GM21447 (cell line): ENCODE results near the gene FGF5.
"Not testable (repeated sequence)": the region's sequence is repeated elsewhere in the genome, so short reads cannot be mapped to it uniquely, and the experiment has no call there.

Experiments used
- ATAC-seq: cut with Tn5 transposase; IDR thresholded peaks from one replicate; pipeline ENCODE4 v1.9.1; 2021; ENCODE audit not compliant: unreplicated experiment

The FGF5 gene

DNA sequence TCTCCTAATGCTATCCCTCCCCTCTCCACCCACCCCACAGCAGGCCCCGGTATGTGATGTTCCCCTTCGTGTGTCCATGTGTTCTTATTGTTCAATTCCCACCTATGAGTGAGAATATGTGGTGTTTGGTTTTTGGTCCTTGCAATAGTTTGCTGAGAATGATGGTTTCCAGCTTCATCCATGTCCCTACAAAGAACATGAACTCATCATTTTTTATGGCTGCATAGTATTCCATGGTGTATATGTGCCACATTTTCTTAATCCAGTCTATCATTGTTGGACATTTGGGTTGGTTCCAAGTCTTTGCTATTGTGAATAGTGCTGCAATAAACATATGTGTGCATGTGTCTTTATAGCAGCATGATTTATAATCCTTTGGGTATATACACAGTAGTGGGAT lies 24.2 kb downstream of the FGF5 start:
- ATAC-seq, result not testable (repeated sequence)

DNA sequence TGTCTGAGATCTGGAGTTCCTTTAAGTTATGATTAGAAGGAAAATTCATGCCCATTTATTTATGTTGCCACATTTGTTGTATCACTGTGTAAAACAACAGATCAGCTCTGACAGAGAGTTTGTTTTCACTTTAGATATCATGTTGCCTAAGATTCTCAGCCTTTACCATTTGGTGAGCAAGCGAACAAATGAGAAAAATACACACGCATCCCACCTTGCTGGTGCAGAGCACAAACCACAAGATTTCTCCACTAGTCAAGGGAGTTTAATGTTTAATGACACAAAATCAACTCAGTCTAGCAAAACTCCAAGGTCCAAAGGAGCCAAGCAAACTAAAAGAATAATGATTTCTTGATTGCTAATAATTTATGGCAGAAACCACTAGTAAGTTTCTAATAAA lies 27.7 kb downstream of the FGF5 start:
- ATAC-seq, result no peak

DNA sequence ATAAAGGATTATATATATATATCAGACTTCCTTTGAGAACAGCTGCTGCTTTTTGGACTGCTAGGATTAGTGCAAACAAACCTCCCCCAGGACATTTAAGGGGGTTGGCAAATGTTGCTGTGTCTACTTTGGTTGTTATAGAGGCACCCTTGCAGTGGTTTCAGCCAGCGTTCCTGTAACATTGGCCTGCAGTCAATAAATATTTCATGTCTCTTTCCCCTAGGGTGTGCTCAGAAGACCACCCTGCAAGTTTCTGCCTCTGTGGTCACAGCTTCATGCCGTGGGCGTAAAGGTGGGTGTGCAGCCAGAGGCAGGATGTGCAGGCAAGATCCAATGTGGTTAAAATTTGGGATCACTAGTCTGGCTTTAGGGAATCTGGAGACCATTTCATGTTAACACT lies 28.9 kb downstream of the FGF5 start:
- ATAC-seq, result no peak

DNA sequence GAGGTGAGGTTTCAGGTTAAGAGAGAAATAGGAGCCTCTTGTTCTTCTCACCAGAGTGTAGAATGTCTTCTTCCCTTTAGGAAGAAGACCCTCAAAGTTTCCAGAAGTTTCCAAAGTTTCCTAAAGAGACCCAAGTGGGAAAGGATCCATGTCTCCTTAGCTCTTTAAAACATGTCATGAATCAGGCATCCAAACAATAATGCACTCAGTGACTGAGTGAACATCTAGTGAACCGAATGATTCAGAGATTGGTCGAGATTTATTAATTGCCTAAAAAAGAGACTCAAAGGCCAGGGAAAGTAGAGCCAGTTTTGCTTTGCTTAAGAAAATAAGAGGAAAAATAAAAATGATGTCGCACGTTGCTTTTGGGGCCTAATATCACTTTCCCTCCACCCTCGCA lies 29.4 kb downstream of the FGF5 start:
- ATAC-seq, result no peak

DNA sequence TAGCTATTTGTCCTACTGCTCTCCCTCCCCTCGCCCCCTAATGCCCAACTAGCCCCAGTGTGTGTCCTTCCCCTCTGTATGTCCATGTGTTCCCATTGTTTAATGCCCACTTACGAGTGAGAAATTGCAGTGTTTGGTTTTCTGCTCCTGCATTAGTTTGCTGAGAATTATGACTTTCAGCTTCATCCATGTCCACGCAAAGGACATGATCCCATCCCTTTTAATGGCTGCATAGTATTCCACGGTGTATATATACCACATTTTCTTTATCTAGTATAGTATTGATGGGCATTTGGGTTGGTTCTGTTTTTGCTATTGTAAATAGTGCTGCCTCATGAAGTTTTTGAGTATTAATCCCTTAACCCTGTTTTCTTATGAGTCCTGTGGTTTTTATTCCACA lies 35.4 kb downstream of the FGF5 start:
- ATAC-seq, result no peak

DNA sequence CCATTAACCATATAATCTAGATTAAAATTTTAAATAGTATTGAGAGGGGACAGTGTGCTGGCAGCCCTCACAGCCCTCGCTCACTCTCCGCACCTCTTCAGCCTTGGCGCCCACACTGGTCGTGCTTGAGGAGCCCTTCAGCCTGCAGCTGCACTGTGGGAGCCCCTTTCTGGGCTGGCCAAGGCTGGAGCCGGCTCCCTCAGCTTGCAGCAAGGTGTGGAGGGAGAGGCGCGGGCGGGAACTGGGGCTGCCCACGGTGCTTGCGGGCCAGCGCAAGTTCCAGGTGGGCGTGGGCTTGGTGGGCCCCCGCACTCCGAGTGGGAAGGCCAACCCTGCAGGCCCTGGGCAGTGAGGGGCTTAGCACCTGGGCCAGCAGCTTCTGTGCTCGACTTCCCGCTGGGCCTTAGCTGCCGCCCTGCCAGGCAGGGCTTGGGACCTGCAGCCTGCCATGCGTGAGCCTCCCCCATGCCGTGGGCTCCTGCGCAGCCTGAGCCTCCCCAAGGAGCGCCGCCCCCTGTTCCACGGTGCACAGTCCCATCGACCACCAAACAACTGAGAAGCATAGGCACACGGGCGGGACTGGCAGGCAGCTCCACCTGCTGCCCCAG lies 36.3 kb downstream of the FGF5 start:
- ATAC-seq, result no peak

DNA sequence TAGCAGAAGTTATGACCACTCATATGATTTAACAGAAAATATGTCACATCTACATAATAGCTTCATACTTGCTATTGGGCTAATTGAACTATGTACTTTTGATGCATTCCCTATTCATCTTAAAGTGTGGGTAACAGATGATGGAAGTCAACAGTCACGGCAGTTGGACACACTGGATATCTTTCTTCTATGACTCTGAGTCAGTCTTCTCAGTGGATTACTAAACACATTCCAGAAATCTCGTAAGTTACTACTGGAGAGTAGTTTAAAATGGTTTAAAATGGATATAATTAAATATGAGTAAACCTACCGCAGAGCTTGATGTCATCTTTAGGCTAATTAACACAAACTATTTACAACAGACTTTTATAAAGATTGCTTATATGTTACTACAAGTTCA lies 39.0 kb downstream of the FGF5 start:
- ATAC-seq, result no peak

DNA sequence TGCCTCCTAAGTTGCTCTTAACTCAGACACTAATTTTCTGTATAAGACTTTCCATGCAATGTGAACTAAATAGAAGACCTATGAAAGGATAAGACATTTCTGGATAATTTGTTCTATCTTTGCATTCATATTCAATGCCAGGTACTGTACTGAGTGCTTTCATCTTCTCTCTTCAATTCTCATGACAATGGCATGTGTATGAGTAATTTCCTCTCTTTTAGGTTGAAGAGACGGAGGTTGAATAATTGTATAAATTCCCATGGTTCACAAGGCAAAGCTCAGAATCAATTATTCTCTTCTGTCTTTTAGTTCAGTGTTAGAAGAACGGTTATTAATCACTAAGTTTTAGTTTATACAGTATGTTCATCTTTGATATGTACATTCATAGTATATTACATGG lies 39.8 kb downstream of the FGF5 start:
- ATAC-seq, result no peak

DNA sequence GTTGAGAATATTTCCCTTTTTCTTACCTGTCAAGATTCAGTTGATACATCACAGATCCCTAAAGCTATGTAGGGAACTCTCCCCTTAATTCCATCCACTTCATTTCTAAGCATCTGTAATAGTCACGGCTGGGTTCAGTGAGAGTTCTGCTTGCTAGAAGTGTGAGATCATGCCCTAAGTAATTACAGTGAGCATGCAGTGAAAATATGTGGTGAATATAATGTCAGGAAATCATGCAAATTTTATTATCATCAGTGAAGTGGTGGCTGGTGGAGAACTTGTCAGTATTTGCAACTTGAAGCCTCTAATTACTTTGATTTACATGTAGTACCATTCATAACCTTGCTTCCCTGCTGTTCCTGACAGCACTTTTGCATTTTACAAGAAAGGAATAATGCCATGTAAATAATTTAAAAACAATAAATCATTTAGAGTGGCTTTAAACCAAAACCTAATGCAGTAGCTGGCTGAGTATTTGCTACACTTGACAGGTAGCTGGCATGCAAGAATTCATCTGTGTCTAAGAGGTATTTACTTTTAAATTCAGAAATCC lies 40.8 kb downstream of the FGF5 start:
- no peak for ATAC-seq

DNA sequence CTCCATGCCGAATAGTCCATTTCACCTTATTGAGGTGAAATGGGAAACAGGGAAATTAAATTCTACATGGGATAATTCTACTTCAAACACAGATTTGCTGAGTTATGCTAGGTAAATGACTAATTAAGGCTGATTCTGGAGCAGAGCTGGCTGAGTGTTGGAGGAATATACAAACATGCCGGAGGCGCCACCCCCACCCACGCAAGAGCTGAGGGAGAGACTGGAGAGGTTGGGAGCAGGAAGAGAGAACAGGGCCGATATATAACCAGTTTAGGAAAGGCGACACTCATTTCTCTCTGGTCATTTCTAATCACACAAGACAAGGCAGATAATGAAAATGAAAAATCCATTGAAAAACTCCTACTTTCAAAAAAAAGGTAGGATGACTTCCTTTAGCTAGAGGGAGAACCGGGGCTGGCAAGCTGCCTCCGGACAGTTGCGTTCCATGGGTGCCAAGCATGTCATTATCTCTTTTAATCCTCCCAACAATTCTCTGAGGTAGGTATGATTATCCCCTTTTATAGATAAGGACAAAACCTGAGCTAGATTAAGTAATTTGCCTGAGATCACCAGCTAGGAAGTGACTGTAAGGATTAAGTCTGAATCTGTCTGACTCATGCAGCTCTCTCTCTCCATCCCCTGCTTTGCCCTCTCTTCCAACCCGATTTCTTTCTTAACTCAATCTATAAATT lies 41.5 kb downstream of the FGF5 start:
- ATAC-seq, result no peak

DNA sequence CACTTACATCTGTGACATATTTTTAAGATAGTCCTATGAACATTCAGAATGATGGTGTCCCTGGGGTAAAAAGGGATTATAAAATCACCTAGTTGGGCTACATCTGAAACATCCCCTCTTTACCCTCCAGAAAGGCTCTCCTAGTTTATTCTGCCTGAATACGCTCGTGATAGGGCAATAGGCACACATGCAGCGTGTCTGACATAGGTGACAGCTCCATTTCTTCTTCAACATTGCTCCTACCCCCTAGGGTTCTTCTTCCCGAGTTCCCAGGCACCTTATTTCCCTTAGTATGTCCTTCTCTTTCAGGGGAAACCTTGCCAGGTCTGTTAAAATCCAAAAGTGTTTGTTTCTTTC lies 42.0 kb downstream of the FGF5 start:
- no peak for ATAC-seq

DNA sequence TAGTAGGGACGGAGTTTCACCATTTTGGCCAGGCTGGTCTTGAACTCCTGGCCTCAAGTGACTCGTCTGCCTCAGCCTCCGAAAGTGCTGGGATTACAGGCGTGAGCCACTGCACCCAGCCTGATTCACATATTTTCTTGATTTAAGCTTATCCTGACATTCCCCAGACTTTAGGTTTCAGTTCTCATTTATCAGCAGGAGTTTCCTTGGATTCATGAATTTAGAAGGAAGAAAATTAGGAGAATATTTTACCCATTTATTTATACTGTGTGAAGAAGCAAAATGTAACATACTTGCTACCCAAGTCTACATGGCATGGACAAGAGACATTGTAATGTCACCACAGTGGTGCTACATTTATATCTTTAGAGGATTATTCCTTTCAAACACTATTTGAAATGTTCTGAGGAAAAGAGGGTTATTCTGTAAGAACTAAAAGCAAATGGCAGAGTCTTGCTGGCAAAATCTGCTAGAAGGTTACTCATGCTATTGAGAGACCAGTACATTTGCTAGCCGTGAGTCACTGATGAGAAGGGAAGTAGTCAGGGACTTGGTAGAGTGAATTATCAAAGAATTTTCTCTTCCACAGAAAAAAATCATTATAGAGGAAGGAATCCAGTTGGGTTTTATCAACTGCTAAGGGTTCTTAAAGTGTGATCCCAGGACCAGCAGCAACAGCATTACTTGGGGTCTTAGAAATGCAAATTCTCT lies 43.0 kb downstream of the FGF5 start:
- ATAC-seq, result no peak

DNA sequence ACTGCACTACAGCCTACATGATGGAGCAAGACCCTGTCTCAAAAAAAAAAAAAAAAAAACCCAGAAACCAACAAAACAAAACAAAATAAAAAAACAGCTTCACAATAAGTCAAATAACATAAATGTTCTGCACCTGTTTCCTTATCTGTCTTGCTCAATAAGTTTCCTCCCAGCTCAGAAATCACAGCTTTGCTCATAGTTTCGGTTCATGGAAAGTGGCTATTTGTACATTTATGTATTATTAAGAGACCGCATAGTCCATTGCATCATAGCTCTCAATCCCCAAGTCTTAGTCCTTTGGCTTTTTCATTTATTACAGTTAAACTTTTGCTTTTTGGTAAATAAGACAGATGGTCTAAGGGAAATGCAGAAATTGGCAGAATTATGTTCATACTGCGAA lies 44.7 kb downstream of the FGF5 start:
- ATAC-seq, result no peak

DNA sequence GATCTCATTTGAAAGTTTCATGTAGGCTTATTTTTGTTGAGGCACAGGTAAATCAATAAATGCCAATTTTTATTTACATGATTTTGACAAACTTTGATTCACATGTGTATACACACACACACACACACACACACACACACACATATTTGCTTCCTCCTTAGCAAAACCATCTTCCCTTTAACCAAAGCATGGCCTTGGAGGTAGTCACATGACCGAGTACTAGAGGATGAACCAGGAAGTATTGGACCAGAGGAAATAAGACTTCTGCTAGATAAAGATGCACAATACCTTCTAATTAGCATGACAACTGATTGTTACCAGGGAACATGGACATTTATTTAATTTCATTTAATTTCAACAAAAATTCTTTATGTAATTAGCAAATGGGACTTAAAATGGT lies 45.7 kb downstream of the FGF5 start:
- no peak for ATAC-seq

DNA sequence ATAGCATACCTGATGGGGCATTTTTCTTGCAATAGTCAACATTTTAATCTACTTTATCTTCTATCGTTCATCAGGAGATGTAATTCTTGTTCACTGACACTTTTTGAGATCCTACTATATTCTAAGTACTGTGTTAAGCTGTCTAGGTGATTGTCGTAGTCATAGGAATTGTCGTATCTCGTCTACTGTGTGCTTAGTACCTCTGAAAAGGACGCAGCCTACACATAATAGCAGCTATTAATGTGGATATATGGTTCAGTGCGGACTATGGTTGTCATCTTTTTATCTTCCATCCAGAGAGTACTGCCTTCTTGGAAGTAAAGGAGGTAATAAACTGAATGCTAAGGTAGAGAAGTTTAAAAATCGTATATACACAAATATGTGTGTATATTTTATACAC lies 47.2 kb downstream of the FGF5 start:
- no peak for ATAC-seq

DNA sequence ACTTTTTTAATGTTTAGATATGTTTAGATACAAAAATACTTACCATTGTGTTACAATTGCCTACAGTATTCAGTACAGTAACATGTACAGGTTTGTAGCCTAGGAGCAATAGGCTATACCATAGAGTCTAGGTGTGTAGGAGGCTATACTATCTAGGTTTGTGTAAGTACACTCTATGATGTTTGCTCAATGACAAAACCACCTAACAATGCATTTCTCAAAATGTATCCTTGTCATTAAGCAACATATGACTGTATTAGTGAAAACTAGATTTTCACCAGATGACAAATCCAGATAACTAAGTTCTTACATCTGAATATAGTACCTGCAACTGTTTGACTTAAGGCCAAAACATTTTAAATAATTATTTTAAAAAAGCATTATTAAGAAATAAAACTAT lies 49.4 kb downstream of the FGF5 start:
- not testable (repeated sequence) for ATAC-seq

DNA sequence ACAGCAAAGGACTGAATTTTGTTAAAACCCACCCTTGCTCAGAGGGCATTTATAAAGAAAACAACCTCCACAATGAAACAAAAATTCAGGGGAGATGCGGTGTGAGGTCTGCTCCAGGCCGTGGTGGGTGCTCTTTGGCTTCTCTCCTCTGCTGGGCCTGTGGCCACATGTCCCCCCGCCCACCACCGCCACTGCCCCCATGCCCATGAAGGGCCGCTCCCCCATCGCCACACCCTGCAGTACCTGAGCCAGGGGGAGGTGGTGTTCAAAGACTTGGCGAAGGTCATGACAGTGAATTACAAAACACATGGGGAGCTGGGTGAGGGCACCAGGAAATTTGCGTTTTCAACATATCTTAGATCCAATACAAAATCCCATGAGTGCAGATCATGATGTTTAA lies 54.9 kb downstream of the FGF5 start:
- no peak for ATAC-seq

DNA sequence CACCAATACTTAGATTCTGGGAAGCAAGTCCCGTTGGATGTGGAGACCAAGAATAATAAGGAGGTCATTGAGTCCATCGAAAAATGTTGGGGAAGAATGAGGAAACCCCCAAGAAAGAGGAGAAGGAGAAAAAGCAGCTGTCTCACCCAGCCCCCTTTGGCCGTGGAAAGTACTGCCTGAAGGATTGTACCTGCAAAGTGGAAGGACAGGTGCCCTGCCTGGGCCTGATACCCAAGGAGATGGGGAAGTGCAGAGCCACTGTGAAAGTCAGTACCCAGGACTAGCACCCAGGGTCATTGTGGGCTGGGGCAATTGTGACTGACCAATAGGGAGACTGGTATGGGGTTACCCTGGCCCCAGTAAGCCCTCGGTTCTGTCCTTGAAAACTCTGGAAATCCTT lies 55.3 kb downstream of the FGF5 start:
- no peak for ATAC-seq

DNA sequence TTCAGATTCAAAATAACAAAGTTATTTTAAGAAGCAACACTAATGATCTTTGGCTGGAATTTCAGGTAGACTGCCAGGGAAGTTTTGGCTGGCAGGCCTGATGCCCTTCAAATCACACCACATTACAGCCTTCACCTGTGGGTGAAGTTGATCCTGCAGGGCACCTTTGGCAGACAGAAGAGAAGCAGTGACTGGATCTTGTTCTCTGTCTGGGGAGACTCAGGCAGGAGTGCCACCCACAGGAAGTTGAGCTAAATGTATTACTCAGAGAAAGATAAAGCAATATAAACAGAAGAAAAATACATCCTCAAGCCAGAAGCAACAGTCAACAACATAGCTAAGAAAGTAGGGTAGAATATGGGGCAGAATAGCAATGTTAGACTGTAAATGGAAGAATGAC lies 56.3 kb downstream of the FGF5 start:
- ATAC-seq, result no peak

DNA sequence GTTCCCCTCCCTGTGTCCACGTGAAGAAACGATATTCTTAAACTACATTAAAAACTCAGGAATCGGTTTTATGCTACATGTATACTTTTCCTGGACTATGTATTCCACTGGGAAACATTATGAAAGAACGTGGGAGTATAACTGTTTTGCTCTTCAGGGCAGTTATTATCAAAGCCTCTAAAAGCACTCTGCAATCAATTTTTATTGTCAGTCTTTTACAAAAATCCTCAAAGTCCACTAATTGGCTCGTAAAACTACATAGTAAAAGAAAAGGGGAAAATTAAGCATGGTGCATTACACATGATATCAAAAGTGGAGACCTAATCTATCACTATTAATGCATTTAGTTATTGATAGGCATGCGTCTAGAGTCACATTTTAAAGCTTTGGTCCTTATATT lies 57.7 kb downstream of the FGF5 start:
- ATAC-seq, result no peak

DNA sequence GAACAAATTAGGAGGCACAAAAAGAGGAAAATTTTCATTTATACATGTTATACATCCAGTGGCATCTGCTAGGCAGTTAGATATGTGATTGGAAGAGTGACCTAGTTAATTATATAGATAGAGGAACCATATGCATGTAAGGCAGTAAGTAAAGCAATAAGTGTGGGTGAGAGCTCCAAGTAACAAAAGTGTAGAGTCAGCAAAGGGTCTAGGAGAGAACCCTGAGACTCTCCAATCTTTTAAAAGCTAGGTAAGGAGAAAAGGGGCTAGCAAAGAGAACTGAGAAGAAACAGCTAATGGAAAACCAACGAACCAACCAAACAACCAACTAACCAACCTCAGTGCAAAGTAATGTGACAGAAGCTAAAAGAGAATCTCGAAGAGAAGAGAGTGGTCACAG lies 65.2 kb downstream of the FGF5 start:
- ATAC-seq, result no peak

DNA sequence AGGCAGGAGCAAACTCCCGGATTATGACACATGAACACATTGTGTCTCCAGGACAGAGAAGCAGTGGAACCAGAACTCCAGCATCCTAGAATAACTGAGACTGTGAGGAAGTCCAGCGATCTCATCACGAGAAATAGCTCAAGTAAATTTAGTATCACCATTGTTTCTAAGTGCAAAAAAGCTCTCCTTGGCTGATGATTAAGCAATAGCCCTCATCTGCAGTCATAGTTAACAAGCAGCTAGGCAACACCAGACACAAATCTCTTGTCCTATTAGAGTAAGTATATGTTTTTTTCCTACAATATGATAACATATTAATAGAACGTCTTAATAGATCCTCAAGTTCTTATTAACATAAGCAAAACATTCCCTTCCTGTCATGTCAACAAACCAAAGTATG lies 66.7 kb downstream of the FGF5 start:
- ATAC-seq, result no peak
